ENCODE results near the gene IL1B. TPM values are rescaled to one million over a fixed set of nuclear protein-coding genes. Genes with fewer than 3 reads are reported as not detected.
A peak's percentile ranks its signal among the peaks of the same experiment; 100 is the strongest.

IL1B gene
- 1.3 TPM for total RNA-seq
- not detected for polyA plus RNA-seq

DNA sequence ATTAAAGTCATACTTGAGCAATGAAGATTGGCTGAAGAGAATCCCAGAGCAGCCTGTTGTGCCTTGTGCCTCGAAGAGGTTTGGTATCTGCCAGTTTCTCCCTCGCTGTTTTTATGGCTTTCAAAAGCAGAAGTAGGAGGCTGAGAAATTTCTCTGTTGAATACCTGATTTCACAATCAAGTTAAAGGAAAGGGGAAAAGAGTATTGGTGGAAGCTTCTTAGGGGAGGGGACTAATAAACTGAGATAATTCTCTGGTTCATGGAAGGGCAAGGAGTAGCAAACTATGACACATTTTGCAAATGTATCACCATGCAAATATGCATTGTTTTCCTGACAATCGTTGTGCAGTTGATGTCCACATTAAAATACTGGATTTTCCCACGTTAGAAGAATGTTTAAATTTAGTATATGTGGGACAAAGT is at the start of gene IL1B:
IL1B (minus strand) TSS at position 85 of the 423 bp plus-strand sequence. CDS start 550 bp downstream, outside the sequence.
- Histone ChIP-seq H3K36me3 (ENCODE audit: control insufficient read depth, insufficient read depth, low read length) (no peaks in the 10 kb centered on the region), H3K27me3 (ENCODE audit: control insufficient read depth, insufficient read depth, low read length) (peaks cover 6% of the 10 kb centered on the region), H3K9me3 (ENCODE audit: control insufficient read depth in 2 of 2, low read length in 2 of 2) (no peaks in the 10 kb centered on the region), H3K4me1 (ENCODE audit: control insufficient read depth, insufficient read depth, low read length, poor library complexity, severe bottlenecking) (no peaks in the 10 kb centered on the region), H3K27ac (ENCODE audit: insufficient read depth, low read length, poor library complexity, severe bottlenecking) (no peak within 1 kb of the TSS), H3K4me3 (ENCODE audit: low read depth, low read length) (no peak within 1 kb of the TSS)
- Mint-ChIP-seq H3K27me3 (peaks cover 48% of the 10 kb centered on the region), H3K4me1 (peaks cover 0 to 5% (median 0%) of the 10 kb centered on the region in 4 donors), H3K4me3 (no peak within 1 kb of the TSS), H3K36me3 (no peaks in the 10 kb centered on the region), H3K9me3 (no peaks in the 10 kb centered on the region), H3K27ac (no peak within 1 kb of the TSS)
- ATAC-seq (ENCODE audit: low read depth in 2 of 2) (no peak), DNase-seq (no peak)

- Histone ChIP-seq H3K27ac (ENCODE audit: insufficient read depth, low read length, poor library complexity, severe bottlenecking) (no peak overlapping the region), H3K4me3 (ENCODE audit: low read depth, low read length) (no peak overlapping the region), H3K27me3 (ENCODE audit: control insufficient read depth, insufficient read depth, low read length) (no peaks in the 10 kb centered on the region), H3K9me3 (ENCODE audit: control insufficient read depth in 2 of 2, low read length in 2 of 2) (no peaks in the 10 kb centered on the region), H3K4me1 (ENCODE audit: control insufficient read depth, insufficient read depth, low read length, poor library complexity, severe bottlenecking) (peaks cover 5% of the 10 kb centered on the region), H3K36me3 (ENCODE audit: control insufficient read depth, insufficient read depth, low read length) (no peaks in the 10 kb centered on the region)
- Mint-ChIP-seq H3K9me3 (no peaks in the 10 kb centered on the region), H3K4me3 (no peak overlapping the region), H3K4me1 (peaks cover 7 to 14% (median 11%) of the 10 kb centered on the region in 4 donors), H3K27me3 (no peaks in the 10 kb centered on the region), H3K36me3 (no peaks in the 10 kb centered on the region), H3K27ac (no peak overlapping the region)
- ATAC-seq (ENCODE audit: low read depth in 2 of 2) (no peak), DNase-seq (no peak)
These were observed 49.7 kb upstream of the IL1B start for GRCh38 chr2:112886291-112886690.

DNA sequence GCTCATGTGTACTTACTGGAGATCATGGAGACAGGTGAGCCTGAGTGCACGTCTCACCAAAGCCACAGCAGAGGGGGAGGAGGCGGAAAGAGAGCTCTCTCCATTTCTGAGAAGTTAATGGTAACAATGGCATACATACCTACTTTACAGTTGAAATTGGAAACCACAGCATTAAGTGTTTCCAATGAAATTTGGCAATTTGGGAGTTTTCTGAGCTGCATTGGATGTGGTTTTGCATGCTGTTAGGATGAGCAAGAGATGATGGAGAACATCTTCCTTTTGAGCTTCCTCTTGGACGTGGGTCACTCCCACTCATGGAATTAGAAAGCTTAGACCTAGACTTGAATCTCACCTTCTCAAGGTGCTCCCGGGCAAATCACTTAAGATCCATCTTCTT is 48.9 kb upstream of the IL1B start:
- Histone ChIP-seq H3K36me3 (ENCODE audit: control insufficient read depth, insufficient read depth, low read length) (no peaks in the 10 kb centered on the region), H3K4me3 (ENCODE audit: low read depth, low read length) (no peak overlapping the region), H3K9me3 (ENCODE audit: control insufficient read depth in 2 of 2, low read length in 2 of 2) (no peaks in the 10 kb centered on the region), H3K27me3 (ENCODE audit: control insufficient read depth, insufficient read depth, low read length) (no peaks in the 10 kb centered on the region), H3K4me1 (ENCODE audit: control insufficient read depth, insufficient read depth, low read length, poor library complexity, severe bottlenecking) (peaks cover 6% of the 10 kb centered on the region), H3K27ac (ENCODE audit: insufficient read depth, low read length, poor library complexity, severe bottlenecking) (no peak overlapping the region)
- Mint-ChIP-seq H3K27ac (peak overlapping the region in 2 of 3 donors; percentile 33 to 61), H3K4me1 (peaks cover 7 to 18% (median 12%) of the 10 kb centered on the region in 4 donors), H3K36me3 (no peaks in the 10 kb centered on the region), H3K9me3 (no peaks in the 10 kb centered on the region), H3K4me3 (no peak overlapping the region), H3K27me3 (no peaks in the 10 kb centered on the region)
- DNase-seq (peak in 1 of 3 donors; percentile 34), ATAC-seq (ENCODE audit: low read depth in 2 of 2) (peak in 1 of 2 donors; percentile 36)

- Mint-ChIP-seq H3K36me3 (no peaks in the 10 kb centered on the region), H3K4me1 (peaks cover 7 to 23% (median 12%) of the 10 kb centered on the region in 4 donors), H3K9me3 (no peaks in the 10 kb centered on the region), H3K27me3 (no peaks in the 10 kb centered on the region), H3K4me3 (no peak overlapping the region), H3K27ac (peak overlapping the region in 2 of 3 donors; percentile 33 to 61)
- Histone ChIP-seq H3K9me3 (ENCODE audit: control insufficient read depth in 2 of 2, low read length in 2 of 2) (no peaks in the 10 kb centered on the region), H3K4me1 (ENCODE audit: control insufficient read depth, insufficient read depth, low read length, poor library complexity, severe bottlenecking) (peaks cover 11% of the 10 kb centered on the region), H3K36me3 (ENCODE audit: control insufficient read depth, insufficient read depth, low read length) (no peaks in the 10 kb centered on the region), H3K27me3 (ENCODE audit: control insufficient read depth, insufficient read depth, low read length) (no peaks in the 10 kb centered on the region), H3K4me3 (ENCODE audit: low read depth, low read length) (no peak overlapping the region), H3K27ac (ENCODE audit: insufficient read depth, low read length, poor library complexity, severe bottlenecking) (no peak overlapping the region)
- DNase-seq (peak; percentile 41 to 75 (median 55)), ATAC-seq (ENCODE audit: low read depth in 2 of 2) (peak; percentile 65 to 69)
These were observed 48.4 kb upstream of the IL1B start for GRCh38 chr2:112884869-112885505.

DNA sequence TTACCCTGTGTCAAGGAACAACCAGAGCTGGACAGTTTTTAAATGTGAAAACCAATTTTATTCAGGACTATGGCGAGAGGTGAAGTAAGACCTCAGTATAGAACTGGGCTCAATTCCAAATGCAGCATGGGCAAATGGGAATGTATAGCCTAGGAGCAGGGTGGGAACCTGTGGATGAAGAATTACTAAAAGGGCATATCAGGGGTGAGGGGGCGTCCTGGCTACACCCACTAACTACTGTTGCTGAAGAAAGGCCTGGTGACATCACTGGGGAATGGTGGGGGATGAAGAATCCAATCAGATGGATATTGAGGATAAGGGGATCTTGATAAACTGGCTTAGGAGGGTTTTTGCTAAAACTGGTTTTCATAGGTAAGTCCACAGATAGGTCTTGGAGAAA is 47.1 kb upstream of the IL1B start:
- Mint-ChIP-seq H3K9me3 (no peaks in the 10 kb centered on the region), H3K27me3 (no peaks in the 10 kb centered on the region), H3K27ac (peak overlapping the region in 2 of 3 donors; percentile 32 to 64), H3K36me3 (no peaks in the 10 kb centered on the region), H3K4me1 (peaks cover 7 to 25% (median 12%) of the 10 kb centered on the region in 4 donors), H3K4me3 (no peak overlapping the region)
- peaks cover 12% of the 10 kb centered on the region for H3K4me1 ChIP-seq (ENCODE audit: control insufficient read depth, insufficient read depth, low read length, poor library complexity, severe bottlenecking)
- no peaks in the 10 kb centered on the region for H3K36me3 ChIP-seq (ENCODE audit: control insufficient read depth, insufficient read depth, low read length)
- DNase-seq = no peak
- no peaks in the 10 kb centered on the region for H3K27me3 ChIP-seq (ENCODE audit: control insufficient read depth, insufficient read depth, low read length)
- no peak for ATAC-seq (ENCODE audit: low read depth in 2 of 2)
- no peak overlapping the region for H3K4me3 ChIP-seq (ENCODE audit: low read depth, low read length)
- H3K27ac ChIP-seq (ENCODE audit: insufficient read depth, low read length, poor library complexity, severe bottlenecking) = no peak overlapping the region
- no peaks in the 10 kb centered on the region for H3K9me3 ChIP-seq (ENCODE audit: control insufficient read depth in 2 of 2, low read length in 2 of 2)

DNA sequence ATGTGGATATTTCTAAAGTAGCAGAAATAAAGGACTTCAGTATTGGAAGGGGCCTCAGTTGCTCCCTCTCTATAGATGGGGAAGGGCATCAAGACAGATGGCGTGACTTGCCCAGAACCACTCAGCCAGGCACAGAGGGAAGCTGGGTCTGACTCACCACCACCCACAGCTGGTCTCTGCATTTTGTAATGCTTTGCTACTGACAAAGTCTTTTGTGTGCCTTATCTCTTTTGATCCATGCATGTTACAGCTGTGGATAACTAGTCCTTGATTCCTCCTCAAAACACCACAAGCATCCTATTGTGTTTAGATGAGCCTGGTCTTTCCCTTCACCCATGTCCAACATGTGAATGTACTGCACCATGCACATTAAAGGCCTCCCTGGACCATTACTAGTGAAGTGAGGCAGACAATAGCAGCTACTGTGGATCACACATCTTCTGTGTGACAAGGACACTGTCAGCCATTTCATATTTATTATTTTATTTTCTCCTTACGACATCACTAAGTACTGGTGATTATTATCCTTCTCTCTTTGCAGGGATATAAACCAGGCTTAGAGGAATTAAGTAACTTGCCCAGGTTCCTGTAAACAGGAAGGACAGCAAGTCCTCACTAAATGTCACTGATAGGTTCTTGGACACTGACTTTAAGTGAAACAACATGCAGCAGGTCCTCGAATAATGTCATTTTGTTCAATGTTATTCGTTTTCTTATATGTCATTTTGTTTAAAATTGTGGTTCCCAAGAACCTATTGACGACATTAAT is 44.8 kb upstream of the IL1B start:
- Histone ChIP-seq H3K9me3 (ENCODE audit: control insufficient read depth in 2 of 2, low read length in 2 of 2) (no peaks in the 10 kb centered on the region), H3K27ac (ENCODE audit: insufficient read depth, low read length, poor library complexity, severe bottlenecking) (no peak overlapping the region), H3K36me3 (ENCODE audit: control insufficient read depth, insufficient read depth, low read length) (no peaks in the 10 kb centered on the region), H3K4me3 (ENCODE audit: low read depth, low read length) (no peak overlapping the region), H3K27me3 (ENCODE audit: control insufficient read depth, insufficient read depth, low read length) (no peaks in the 10 kb centered on the region), H3K4me1 (ENCODE audit: control insufficient read depth, insufficient read depth, low read length, poor library complexity, severe bottlenecking) (peaks cover 12% of the 10 kb centered on the region)
- H3K4me3 Mint-ChIP-seq = no peak overlapping the region
- no peak overlapping the region for H3K27ac Mint-ChIP-seq
- no peaks in the 10 kb centered on the region for H3K36me3 Mint-ChIP-seq
- DNase-seq (peak in 1 of 3 donors; percentile 48), ATAC-seq (ENCODE audit: low read depth in 2 of 2) (peak; percentile 41 to 44)
- peaks cover 7 to 25% (median 12%) of the 10 kb centered on the region in 4 donors for H3K4me1 Mint-ChIP-seq
- no peaks in the 10 kb centered on the region for H3K9me3 Mint-ChIP-seq
- H3K27me3 Mint-ChIP-seq = no peaks in the 10 kb centered on the region

DNA sequence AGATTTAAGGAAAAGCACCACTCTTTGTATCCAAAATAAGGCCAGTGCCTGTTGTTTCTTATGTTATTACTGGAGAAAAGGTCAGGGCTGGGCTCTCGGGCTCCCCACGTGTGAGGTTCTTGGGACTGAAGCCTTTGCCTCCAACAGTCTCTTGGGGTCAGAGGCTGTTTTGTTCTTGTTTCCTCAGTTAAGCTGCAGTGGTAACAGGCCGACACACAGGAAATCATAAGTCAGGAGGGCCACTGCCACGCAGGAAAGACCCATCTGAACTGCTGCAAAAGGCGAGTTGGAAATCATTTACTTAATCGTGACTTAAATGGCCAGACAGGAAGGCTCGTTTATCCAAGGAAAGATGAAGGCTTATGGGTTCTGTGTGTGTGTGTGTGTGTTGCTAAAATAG is 44.1 kb upstream of the IL1B start:
- Mint-ChIP-seq H3K27ac (no peak overlapping the region), H3K4me1 (peaks cover 7 to 23% (median 11%) of the 10 kb centered on the region in 4 donors), H3K4me3 (no peak overlapping the region), H3K9me3 (no peaks in the 10 kb centered on the region), H3K27me3 (peaks cover under 1% of the 10 kb centered on the region), H3K36me3 (no peaks in the 10 kb centered on the region)
- peak in 1 of 3 donors; percentile 44 for DNase-seq
- Histone ChIP-seq H3K4me3 (ENCODE audit: low read depth, low read length) (no peak overlapping the region), H3K9me3 (ENCODE audit: control insufficient read depth in 2 of 2, low read length in 2 of 2) (no peaks in the 10 kb centered on the region), H3K4me1 (ENCODE audit: control insufficient read depth, insufficient read depth, low read length, poor library complexity, severe bottlenecking) (peaks cover 12% of the 10 kb centered on the region), H3K27ac (ENCODE audit: insufficient read depth, low read length, poor library complexity, severe bottlenecking) (no peak overlapping the region), H3K27me3 (ENCODE audit: control insufficient read depth, insufficient read depth, low read length) (no peaks in the 10 kb centered on the region), H3K36me3 (ENCODE audit: control insufficient read depth, insufficient read depth, low read length) (no peaks in the 10 kb centered on the region)
- ATAC-seq (ENCODE audit: low read depth in 2 of 2) = no peak
